ENCODE measurements around the gene RIN2.
"Not testable (repeated sequence)": the region's sequence is repeated elsewhere in the genome, so short reads cannot be mapped to it uniquely, and the experiment has no call there.

Gene RIN2

GRCh38 chr20:19740512-19740911 lies 17.5 kb upstream of the RIN2 start:
- DNase-seq: no peak

GRCh38 chr20:19741924-19742323 lies 16.1 kb upstream of the RIN2 start:
- DNase-seq: no peak

- no peak for DNase-seq
These were observed 15.0 kb upstream of the RIN2 start for GRCh38 chr20:19742974-19743639.

GRCh38 chr20:19743640-19743995 lies 14.4 kb upstream of the RIN2 start:
- no peak for DNase-seq

- no peak for DNase-seq
These were observed 13.0 kb upstream of the RIN2 start for GRCh38 chr20:19745106-19745505.

GRCh38 chr20:19745584-19745983 lies 12.5 kb upstream of the RIN2 start:
- no peak for DNase-seq

- DNase-seq: no peak
These were observed 11.7 kb upstream of the RIN2 start for GRCh38 chr20:19746396-19746795.

- no peak for DNase-seq
These were observed 10.2 kb upstream of the RIN2 start for GRCh38 chr20:19747903-19748302.

- no peak for DNase-seq
These were observed 9.4 kb upstream of the RIN2 start for GRCh38 chr20:19748681-19749080.

- DNase-seq: no peak
These were observed 8.4 kb upstream of the RIN2 start for GRCh38 chr20:19749618-19750071.

GRCh38 chr20:19750101-19750606 lies 7.9 kb upstream of the RIN2 start:
- no peak for DNase-seq

GRCh38 chr20:19750907-19751636 lies 7.0 kb upstream of the RIN2 start:
- no peak for DNase-seq

GRCh38 chr20:19754201-19754600 lies 3.9 kb upstream of the RIN2 start:
- not testable (repeated sequence) for DNase-seq

GRCh38 chr20:19756761-19757486 lies 1.1 kb upstream of the RIN2 start:
- no peak for DNase-seq

- no peak for DNase-seq
These were observed 448 bp upstream of the RIN2 start for GRCh38 chr20:19757487-19758132.

GRCh38 chr20:19758501-19759331 lies 658 bp downstream of the RIN2 start:
- DNase-seq: no peak

- DNase-seq: no peak
These were observed 2.3 kb downstream of the RIN2 start for GRCh38 chr20:19760371-19760721.

- DNase-seq: no peak
These were observed 3.3 kb downstream of the RIN2 start for GRCh38 chr20:19761326-19761725.

GRCh38 chr20:19761841-19762240 lies 3.8 kb downstream of the RIN2 start:
- no peak for DNase-seq

GRCh38 chr20:19764207-19764606 lies 6.1 kb downstream of the RIN2 start:
- no peak for DNase-seq

- no peak for DNase-seq
These were observed 7.2 kb downstream of the RIN2 start for GRCh38 chr20:19765266-19765665.

GRCh38 chr20:19765913-19766312 lies 7.9 kb downstream of the RIN2 start:
- no peak for DNase-seq

Measured in activated CD4-positive, alpha-beta T cell treated with anti-CD3 and anti-CD28 coated beads, Interleukin-2, amount 50 U/mL, for 16 hours (primary cell).